OCI-LY7 (cell line): ENCODE results near the gene RARS2.

ENCODE experiments used
- EZH2phosphoT487 ChIP-seq: fragments of 200-600 bp; sonication (generic); IDR thresholded peaks from 2 replicates; pipeline ENCODE4 v1.6.1; 2018; ENCODE audit warnings: low read depth, borderline replicate concordance, mild to moderate bottlenecking, mixed run types, antibody characterized with exemption, low read length, moderate library complexity, mixed read lengths
- TF ChIP-seq, protein P1 (sequence below): fragments of 200-600 bp; sonication (generic); conservative IDR thresholded peaks from 2 replicates; pipeline ENCODE4 v1.5.1; 2014; ENCODE audit warnings: mild to moderate bottlenecking, antibody characterized with exemption, low read length, moderate library complexity, mixed read lengths

DNA sequence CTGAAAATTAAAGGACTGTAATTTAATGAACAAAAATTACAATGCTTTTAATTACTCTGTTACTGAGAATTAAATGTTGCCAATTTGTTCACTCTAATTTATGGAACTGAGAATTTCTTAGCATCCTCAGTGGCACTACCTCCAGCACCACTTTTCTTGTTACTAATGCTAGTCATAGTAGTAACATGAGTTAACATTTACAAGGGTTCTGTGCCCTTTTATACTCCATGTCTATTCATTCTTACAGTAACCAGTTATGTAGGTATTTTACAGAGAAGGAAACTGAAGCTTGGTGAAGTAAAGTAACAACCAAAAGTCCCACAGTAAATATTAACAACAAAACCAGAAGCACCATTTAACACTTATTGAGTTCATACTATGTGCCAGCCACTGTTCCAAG, 34.3 kb downstream of the RARS2 start:
- TF ChIP-seq, protein P1, sequence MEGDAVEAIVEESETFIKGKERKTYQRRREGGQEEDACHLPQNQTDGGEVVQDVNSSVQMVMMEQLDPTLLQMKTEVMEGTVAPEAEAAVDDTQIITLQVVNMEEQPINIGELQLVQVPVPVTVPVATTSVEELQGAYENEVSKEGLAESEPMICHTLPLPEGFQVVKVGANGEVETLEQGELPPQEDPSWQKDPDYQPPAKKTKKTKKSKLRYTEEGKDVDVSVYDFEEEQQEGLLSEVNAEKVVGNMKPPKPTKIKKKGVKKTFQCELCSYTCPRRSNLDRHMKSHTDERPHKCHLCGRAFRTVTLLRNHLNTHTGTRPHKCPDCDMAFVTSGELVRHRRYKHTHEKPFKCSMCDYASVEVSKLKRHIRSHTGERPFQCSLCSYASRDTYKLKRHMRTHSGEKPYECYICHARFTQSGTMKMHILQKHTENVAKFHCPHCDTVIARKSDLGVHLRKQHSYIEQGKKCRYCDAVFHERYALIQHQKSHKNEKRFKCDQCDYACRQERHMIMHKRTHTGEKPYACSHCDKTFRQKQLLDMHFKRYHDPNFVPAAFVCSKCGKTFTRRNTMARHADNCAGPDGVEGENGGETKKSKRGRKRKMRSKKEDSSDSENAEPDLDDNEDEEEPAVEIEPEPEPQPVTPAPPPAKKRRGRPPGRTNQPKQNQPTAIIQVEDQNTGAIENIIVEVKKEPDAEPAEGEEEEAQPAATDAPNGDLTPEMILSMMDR, result no peak
- no peak for TF ChIP-seq EZH2phosphoT487
